ENCODE data around the gene MED25.
"Not testable (repeated sequence)": the region's sequence is repeated elsewhere in the genome, so short reads cannot be mapped to it uniquely, and the experiment has no call there.

MED25 gene

DNA sequence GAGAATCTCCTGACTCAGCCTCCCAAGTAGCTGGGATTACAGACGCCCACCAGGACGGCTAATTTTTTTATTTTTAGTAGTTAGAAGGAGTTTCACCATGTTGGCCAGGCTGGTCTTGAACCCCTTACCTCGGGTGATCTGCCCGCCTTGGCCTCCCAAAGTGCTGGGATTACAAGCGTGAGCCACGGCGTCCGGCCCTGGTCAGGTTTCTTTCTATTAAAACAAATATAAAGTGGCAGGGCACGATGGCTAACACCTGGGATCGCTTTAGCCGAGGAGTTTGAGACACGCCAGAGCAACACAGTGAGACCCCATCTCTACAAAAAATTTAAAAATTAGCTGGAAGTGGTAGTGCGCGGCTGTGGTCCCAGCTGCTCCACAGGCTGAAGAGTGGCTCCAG is 1.5 kb upstream of the MED25 start:
- DNase-seq (ENCODE audit: low spot score) = no peak

DNA sequence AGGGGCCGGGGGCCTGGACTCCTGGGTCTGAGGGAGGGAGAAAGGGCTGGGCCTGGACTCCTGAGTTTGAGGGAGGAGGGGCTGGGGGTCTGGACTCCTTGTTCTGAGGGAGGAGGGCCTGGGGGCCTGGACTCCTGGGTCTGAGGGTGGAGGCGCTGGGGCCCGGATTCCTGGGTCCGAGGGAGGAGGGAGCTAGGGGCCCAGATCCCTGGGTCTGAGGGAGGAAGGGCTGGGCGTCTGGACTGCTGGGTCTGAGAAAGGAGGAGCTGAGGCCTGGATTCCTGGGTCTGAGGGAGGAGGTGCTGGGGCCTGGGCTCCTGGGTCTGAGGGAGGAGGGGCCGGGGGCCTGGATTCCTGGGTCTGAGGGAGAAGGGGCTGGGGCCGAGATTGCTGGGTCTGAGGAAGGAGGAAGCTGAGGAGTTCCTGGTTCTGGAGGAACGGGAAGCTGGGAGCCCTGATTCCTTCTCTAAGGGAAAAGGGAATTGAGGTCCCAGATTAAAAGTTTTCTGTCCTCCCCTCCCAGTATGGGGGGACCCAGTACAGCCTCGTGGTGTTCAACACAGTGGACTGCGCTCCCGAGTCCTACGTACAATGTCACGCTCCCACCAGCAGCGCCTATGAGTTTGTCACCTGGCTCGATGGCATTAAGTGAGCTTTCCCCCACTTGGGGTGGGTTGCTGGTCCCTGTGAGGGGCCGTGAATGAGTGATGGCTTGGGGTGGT is 721 bp downstream of the MED25 start:
- no peak for DNase-seq (ENCODE audit: low spot score)

DNA sequence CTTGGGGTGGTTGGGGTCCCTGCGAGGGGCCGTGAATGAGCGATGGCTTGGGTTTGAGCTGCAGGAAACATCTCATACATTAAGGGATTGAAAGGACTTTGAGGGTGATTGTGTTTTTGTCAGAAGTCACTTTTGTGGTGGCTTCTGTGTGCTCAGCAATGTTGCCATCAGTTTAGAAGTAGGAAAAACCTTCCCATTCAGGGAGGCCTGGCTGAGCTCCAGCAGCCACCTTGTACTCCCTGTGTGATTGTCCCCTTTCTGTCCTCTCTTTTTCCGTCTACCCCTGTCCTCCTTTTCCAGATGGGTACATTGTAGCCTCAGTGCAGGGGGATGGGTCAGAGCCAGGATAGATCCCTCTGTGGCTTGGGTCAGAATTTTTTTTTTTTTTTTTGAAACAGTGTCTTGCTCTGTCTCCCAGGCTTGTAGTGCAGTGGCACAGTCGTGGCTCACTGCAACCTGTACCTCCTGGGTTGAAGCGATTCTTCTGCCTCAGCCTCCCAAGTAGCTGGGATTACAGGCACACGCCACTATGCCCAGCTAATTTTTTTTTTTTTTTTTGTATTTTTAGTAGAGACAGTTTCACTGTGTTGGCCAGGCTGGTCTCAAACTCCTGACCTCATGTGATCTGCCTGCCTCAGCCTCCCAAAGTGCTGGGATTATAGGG is 1.5 kb downstream of the MED25 start:
- DNase-seq (ENCODE audit: low spot score) = not testable (repeated sequence)

DNA sequence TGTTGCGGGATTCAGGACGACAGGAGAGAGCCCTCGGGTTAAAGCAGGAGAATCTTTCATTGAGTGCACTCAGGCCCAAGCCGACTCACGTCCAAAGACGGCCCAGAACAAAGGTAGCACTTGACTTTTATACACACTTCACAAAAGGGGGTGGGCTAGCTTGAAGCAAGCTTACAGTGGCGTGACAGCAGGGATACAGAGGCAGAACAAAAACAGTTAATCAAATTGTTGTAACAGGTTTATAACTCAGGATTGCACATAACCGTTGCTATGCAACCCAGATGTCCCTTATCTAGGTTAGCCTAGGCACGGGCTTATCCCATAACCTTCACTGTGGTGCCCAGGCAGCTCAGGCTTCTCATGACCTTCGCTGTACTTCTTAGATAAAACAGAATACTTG is 2.0 kb downstream of the MED25 start:
- DNase-seq (ENCODE audit: low spot score) = no peak

DNA sequence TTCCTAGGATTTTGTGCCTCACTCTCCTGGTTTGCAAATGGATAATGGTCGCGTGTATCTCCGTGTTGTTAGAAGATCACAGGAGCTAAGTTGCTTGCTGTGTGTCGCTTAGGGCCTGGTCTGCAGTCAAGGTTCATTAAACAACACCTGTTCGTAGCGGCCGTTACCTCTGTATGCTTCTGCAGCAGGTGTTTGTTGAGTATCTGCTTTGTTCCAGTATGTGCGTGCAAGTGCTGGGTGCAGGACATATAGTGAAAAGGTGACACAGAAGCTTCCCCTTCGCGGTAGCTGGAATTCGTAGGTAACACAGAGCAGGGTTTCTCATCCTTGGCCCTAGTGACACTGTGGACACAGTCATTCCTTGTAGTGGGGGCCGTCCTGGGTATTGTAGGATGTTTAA is 5.4 kb downstream of the MED25 start:
- DNase-seq (ENCODE audit: low spot score) = no peak

DNA sequence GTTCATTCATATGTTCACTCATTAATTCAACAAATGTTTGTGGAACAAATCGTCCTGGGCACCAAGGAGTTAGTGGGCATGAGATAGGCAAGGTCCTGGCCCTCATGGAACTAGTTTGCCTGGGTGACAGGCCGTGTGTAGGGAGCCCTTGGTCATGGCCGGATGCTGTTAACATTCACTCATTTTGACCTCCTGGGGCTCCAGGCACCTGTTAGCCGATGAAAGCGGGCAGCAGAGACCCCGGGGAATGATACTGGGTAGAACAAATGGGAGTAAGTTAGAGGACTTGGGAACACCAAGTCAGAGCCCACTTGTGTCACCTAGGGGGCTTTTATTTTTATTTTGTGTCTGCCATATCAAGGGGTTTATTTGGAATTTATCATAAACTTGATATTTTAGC is 6.6 kb downstream of the MED25 start:
- DNase-seq (ENCODE audit: low spot score) = no peak

DNA sequence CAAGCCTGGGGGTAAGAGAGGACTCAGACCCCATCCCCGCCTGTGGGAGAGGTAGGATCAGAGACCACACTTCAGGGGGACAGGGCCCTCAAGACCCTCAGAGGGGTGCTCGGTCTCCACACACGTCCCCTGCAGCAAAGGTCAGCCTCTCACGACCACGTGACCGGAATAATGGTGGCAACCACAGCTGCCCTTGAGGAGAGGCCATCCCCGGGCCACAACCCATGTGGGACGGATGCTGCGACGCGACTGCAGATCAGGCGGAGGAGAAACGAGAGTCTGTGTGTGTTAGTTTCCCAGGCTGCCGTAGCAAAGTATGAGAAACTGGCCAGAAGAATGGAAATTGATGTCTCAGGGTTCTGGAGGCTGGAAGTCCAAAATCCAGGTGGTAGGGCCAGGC is 8.9 kb downstream of the MED25 start:
- DNase-seq (ENCODE audit: low spot score) = no peak

DNA sequence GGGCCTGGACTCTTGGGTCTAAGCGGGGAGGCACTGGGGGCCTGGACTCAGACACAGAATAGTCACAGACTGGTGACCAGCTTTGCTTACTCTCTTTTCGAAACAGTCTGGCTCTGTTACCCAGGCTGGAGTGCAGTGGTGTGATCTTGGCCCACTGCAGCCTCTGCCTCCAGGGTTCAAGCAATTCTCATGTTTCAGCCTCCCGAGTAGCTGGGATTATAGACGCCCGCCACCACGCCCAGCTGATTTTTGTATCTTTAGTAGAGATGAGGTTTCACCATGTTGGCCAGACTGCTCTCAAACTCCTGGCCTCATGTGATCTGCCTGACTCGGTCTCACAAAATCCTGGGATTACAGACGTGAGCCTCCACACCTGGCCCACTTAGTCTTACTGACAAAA is 11.1 kb downstream of the MED25 start:
- no peak for DNase-seq (ENCODE audit: low spot score)

DNA sequence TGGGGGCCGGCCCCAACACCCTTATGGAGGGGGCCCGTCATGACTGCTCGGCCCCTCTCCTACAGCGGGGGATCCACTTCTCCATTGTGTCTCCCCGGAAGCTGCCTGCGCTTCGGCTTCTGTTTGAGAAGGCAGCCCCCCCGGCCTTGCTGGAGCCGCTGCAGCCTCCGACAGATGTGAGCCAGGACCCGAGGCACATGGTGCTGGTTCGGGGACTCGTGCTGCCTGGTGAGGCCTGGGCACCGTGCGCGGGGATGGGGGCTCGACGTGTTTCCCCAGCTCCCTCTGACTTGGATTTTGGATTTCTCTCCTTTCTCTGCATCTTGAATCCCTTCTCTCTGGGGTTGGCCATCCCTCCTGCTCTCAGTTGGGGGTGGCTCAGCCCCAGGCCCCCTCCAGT is 11.6 kb downstream of the MED25 start:
- DNase-seq (ENCODE audit: low spot score) = no peak

DNA sequence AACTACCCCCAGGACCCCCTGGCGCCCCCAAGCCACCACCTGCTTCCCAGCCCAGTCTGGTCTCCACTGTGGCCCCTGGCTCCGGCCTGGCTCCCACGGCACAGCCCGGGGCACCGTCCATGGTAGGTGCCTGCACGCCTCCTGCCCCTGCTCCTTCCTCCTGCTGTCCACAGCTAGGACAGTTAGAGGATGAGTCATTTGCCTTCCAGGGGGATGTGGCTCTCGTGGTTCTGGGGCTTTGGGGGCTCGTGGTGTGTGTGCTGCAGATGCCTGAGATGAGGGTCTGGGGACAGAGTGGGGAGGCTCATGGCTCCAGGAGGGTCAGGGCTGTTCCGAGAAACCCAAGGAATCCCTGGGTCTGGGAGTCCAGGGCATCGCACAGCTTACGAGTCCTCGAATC is 12.7 kb downstream of the MED25 start:
- no peak for DNase-seq (ENCODE audit: low spot score)

DNA sequence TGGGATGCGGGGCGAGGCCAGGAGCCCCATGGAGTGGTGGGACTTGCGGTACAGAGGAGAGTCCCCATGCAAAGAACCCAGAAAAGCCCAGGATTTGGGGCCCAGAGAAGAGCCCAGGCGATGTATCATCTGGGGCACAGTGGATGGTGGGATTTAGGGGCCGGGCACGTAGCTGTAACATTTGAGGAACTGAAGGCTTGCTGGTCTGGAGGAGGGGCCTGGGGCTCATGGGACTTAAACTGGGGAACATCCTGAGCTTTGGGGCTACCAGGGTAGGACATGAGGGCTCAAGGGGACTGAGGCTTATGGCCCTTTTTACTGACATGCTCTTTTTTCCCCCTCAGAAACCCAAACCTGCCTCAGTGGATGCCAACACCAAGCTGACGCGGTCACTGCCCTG is 13.5 kb downstream of the MED25 start:
- DNase-seq (ENCODE audit: low spot score) = no peak

DNA sequence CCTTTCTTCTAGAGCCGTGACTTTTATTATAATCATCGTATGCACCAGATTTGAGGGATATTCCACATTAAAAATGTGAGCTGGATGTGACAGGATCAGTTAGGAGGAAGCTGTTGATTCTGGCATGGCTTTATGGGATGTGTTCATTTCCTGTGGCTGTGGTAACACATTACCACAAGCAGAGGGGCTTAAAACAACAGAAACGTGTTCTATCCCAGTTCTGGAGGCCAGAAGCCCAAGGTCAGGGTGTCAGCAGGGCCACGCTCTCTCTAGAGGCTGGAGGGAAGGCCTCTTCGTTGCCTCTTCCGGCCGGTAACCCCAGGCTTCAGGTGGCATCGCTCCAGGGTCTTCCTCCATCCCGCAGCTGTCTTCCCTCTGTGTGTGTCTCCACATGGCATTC is 14.5 kb downstream of the MED25 start:
- no peak for DNase-seq (ENCODE audit: low spot score)

DNA sequence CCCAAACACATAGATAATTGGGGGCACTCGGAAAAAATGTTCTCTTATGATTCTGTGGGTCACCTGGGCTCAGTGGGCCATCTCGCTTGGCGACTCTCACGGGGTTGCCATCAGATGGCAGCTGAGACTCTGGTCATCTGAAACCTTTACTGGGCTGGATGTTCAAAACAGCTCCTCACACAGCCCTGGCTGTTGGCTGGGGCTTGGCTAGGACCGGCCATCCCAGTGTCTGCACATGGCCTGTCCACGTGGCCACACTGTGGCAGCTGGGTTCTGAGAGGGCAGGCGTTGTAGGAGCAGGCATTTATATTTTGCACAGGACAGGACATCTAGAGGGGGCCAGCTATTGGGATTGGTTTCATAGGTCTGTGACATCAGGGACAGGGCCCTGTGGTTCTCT is 15.5 kb downstream of the MED25 start:
- no peak for DNase-seq (ENCODE audit: low spot score)

DNA sequence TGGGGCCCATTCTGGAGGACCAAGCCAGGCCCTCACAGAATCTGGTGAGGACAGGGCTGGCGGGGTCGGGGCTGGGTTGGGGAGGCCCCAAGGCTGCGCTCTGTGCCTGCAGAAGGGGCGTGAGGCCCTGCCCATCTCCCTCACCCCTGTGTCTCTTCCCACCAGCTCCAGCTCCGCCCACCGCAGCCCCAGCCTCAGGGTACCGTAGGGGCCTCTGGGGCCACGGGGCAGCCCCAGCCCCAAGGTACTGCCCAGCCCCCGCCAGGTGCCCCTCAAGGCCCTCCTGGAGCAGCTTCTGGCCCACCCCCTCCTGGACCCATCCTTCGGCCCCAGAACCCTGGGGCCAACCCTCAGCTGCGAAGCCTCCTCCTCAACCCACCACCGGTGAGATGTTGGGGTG is 17.5 kb downstream of the MED25 start:
- no peak for DNase-seq (ENCODE audit: low spot score)

DNA sequence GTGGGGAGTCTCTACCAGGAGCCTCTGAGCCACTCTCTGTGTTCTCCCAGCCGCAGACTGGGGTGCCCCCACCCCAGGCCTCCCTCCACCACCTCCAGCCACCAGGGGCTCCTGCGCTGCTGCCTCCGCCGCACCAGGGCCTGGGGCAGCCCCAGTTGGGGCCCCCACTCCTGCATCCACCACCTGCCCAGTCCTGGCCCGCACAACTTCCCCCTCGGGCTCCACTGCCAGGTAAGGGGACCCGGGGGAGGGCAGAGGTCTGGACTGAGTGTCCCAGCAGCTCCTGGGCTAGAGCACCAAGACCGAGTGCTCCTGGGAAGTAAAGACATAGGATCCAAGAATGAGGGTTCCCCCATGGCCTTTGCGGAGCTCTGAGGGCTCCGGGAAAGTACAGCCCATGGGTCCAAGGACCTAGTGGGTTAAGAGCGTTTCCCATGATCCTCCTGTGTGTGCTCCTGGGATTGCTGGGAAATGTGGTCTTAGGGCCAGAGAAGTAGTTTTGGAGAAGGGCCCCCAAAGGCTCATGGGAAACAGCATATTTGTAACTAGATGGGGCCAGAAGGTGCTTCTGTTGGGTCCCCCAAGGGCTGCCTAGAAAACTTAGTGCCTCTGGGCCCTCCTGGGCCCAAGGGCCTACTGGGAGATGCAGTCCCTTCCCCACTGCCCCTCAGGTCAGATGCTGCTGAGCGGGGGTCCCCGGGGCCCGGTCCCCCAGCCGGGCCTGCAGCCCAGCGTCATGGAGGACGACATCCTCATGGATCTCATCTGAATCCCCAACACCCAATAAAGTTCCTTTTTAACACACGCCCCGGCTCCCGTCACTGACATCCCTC is 18.3 kb downstream of the MED25 start:
- DNase-seq (ENCODE audit: low spot score) = no peak

DNA sequence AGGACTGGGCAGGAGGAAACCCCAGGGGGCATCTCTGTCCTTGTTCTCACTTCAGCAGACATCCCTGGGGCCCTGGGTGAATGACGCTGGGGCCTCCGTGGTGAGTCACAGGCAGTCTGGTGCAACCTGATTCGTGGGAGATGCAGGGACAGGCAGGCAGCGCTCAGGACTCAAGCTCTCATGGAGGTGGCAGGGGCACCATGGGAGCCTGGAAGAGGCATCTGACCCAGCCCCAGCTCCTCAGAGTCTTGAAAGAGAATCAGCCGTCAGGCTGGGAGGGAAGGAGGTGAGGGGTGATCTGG is 18.9 kb downstream of the MED25 start:
- no peak for DNase-seq (ENCODE audit: low spot score)

DNA sequence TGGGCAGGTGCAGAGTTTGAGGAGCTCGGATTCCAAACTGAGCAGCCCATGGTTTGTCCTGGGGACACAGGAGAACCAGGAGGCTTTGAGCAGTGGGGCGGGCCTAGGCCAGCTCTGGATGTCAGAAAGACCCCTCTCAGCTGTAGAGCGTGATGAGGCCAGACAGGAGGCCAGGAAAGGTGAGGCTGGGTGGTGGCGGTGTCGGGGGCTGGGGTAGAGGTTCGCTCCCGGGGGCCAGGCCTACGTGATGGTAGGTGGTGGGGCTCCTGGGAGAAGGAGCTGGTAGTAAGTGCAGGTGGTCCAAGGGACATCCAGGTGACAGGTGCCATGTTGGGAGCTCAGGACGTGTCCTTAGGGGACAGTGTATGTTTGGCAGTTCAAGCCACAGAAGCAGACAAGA is 19.3 kb downstream of the MED25 start:
- no peak for DNase-seq (ENCODE audit: low spot score)

DNA sequence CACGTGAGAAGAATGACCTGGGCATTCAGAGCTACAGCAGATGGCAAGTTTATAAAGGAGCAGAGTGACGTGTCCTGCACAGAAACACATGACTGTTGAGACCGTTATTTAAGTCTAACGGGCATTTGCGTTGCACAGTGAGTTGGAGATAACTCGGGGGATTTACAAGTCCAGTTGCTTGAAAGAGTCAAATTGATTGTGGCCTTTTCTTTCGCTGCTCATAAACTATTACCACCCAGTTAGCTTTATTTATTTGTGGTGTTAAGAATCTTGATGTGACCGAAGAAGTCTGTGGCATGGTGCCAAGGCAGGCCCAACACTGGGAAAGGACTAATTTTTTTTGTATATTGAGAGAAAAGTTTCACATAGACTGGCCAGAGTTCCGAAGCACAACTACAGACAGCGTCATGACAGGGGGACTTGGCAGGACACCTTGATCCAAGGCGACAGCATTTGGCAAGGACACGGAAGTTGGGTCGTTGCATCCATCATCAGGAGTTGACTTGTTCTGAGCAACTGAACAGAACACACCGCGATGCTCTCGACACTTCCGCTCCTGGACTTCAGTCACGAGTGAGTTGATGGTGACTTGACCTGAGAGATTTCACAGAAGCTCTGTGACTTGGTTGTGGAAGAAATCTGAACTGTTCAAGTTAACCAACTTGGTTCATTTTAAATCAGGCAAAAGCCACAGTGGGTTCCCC is 20.9 kb downstream of the MED25 start:
- DNase-seq (ENCODE audit: low spot score) = no peak

DNA sequence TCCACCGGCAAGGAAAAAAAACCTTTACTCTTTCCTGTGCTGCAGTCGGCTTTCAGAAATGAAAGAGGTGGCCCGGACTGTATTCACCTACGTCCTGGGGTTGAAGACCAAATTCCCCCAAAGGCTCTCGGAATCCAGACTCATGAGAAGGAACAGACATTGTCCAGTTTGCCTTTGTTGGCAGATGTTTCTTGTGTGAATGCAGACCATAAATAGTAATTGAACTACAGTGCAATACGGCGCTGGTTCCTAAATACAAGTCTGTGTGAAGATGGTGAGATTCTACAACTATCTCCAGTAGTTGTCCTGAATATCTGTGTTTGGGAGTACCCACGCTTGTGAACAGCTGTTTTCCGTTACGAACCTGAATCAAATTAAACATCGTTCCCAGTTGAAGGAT is 21.6 kb downstream of the MED25 start:
- DNase-seq (ENCODE audit: low spot score) = no peak

DNA sequence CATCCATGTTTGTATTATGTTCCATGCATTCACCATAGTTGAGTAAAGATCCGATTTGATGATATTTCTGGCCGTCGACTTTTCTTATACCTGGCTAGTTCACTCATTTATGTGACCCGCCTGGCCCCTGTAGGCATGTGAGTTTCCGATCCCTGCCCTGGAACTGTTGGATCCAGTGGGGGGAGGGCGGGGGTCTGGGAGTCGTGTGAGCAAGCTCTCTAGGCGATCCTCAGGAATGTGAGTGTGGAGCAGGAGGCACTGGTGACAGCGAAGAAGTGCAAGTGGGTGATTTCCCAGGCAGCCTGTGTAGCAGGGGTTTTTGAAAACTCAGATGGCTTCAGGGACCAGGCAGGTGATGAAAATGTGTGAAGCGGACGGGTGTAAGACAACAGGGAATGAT is 22.2 kb downstream of the MED25 start:
- no peak for DNase-seq (ENCODE audit: low spot score)

DNA sequence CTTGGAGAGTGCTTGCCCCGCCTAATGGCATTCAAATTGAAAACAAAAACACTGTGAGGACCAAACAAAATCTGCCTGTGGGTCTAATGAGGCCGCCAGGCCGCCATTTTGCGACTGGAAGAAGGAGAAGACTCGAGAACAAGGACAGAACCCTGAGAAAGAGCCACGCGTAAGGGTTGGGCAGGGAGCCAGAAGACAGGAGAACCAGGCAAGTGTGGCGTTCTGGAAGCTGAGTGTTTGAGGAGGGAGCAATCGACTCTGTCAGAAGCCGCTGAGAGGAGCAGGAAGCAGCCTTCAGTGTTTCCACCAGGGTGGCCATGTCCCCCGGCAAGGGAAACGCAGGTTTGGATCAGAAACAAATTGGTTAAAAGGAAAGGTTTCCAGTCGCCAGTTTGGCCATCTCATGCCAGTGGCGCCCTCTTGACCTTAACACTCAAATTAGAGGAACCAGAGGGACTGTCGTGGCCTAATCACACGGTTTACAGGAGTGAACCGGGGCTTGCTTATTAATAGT is 22.7 kb downstream of the MED25 start:
- DNase-seq (ENCODE audit: low spot score) = no peak

DNA sequence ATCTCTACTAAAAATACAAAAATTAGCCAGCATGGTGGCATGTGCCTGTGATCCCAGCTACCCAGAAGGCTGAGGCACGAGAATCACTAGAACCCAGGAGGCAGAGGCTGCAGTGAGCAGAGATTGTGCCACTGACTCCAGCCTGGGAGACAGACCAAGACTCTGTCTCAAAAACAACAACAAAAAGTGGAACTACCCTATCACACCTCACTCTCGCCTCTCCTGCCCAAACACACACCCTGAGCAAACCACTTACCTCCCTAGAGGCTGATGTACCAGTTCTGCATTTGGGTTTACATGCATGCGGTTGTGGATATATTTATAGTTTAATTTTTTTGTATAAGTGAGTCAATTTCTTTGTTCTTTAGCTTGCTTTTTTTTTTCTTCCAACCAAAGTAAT is 25.2 kb downstream of the MED25 start:
- DNase-seq (ENCODE audit: low spot score) = no peak

Data from globus pallidus (tissue), 1 donor.